ENCODE results near the gene PLEKHH2.

PLEKHH2 gene

GRCh38 chr2:43763091-43763490 lies 126.0 kb downstream of the PLEKHH2 start:
- DNase-seq, result no peak

- DNase-seq, result peak; percentile 6
Measured at GRCh38 chr2:43764086-43764705, 127.1 kb downstream of the PLEKHH2 start.

- no peak for DNase-seq
Measured at GRCh38 chr2:43766006-43766405, 128.9 kb downstream of the PLEKHH2 start.

- DNase-seq, result peak; percentile 89
Measured at GRCh38 chr2:43773876-43774613, 137.0 kb downstream of the PLEKHH2 start, which contains the start of gene DYNC2LI1. Gene DYNC2LI1, plus strand, starts transcription at chr2:43774039. Its CDS starts 100 bp downstream, at chr2:43774139.

GRCh38 chr2:43774617-43775016 lies 137.6 kb downstream of the PLEKHH2 start:
- no peak for DNase-seq

GRCh38 chr2:43776324-43776723 lies 139.3 kb downstream of the PLEKHH2 start:
- DNase-seq, result no peak

DNA sequence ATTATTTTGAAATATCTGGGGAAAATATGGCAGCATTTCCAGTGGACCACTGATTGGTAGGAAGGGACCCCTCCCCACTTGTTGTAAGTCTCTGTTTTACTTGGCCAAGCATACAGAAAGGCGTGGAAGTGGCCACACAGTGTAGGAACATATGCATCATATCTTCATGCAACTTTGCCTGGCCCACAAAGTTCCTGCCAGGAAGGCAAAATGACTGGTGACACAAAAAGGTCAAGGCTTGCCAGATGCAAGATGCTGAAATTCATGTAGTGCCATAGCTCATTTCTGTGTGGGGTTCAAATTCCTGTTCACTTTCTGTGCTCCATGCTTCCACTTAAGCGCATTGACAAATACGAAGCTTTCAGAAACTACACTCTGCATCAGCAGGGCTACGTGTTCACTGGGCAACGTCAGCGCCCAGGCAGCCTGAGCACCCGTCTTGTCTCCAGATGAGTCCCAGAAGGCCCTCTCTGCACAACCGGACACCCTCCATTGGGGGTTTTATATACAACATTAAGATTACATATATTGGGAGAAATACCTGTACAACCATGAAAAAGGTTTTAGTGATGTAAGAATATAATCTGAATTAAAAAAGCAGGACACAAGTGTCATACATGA lies 140.4 kb downstream of the PLEKHH2 start:
- no peak for DNase-seq

GRCh38 chr2:43778233-43778632 lies 141.2 kb downstream of the PLEKHH2 start:
- DNase-seq, result no peak

DNA sequence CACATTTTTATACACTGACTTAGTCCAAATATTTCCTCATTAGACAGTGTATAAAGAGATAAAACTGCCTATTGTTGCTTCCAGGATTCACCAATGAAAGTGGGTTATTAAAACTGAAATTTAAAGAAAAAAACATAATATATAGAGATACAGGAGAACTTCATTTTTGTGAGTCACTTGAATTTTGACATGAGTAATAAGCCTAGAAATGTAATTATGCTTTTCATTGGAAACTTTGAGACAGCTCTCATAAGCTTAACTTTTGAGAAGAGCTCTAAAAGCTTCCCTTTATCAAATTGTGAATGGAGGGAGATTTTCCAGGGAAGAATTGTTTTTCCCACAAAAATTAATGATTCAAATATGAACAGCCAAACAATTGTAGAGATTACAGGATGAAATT lies 150.8 kb downstream of the PLEKHH2 start:
- DNase-seq, result no peak

- no peak for DNase-seq
Measured at GRCh38 chr2:43788646-43789045, 151.6 kb downstream of the PLEKHH2 start.

- no peak for DNase-seq
Measured at GRCh38 chr2:43790147-43790546, 153.1 kb downstream of the PLEKHH2 start.

GRCh38 chr2:43791035-43791765 lies 154.1 kb downstream of the PLEKHH2 start:
- DNase-seq, result no peak

GRCh38 chr2:43792653-43793052 lies 155.6 kb downstream of the PLEKHH2 start:
- no peak for DNase-seq

DNA sequence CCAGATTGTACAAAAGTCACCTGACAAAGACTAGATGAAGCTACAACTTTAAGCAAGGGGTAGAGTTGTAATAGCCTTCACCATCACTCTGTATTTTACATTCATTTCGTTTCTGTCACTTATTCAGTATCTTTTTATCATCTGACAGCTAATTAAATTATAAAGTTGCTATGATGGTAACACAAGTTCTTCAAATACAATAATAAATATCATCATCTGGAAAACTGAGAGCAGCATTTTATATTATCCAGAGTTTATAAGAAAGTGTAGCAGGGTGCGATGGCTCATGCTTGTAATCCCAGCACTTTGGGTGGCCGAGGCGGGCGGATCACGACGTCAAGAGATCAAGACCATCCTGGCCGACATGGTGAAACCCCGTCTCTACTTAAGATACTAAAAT lies 157.9 kb downstream of the PLEKHH2 start:
- DNase-seq, result no peak

GRCh38 chr2:43796206-43796605 lies 159.1 kb downstream of the PLEKHH2 start:
- no peak for DNase-seq

- DNase-seq, result no peak
Measured at GRCh38 chr2:43798300-43798699, 161.2 kb downstream of the PLEKHH2 start.

DNA sequence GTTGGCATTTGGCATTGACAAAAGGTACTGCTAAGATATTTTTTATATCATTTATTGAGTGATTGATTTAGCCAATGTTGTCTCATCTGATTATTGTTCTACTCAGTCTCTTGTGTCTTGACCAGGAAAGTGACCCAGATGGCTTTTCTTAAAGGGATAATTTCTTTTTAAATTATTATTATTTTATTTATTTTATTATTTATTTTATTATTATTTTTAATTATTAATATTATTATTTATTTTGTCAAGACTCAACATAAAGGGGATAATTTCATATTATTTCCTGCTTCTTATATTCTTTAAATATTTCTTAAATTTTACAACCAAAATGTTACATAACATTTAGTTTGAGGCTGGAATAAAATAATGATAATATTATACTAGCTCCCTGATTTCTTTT lies 163.8 kb downstream of the PLEKHH2 start:
- DNase-seq, result no peak

DNA sequence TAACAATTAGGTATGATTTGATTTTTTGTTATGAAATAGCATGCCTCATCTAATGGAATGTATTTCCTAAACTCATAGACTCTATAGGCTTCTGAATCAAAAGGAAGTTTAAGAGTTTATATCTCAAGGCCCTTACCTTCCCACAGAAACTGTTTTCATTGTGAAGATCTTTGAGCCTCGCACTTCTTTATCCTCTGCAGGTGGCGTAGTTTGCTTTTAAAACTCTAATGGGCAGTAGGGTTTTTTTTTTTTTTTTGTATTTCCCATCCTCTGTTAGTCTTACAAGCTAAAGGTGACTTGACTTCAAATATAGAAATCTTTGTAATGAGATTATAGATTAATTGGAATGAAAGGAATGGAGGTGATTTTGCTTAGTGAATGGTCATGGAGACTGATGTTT lies 165.1 kb downstream of the PLEKHH2 start:
- DNase-seq, result no peak

- DNase-seq, result no peak
Measured at GRCh38 chr2:43803113-43803512, 166.1 kb downstream of the PLEKHH2 start.

- DNase-seq, result no peak
Measured at GRCh38 chr2:43806719-43807031, 169.6 kb downstream of the PLEKHH2 start.

- no peak for DNase-seq
Measured at GRCh38 chr2:43810452-43810851, 173.4 kb downstream of the PLEKHH2 start.

- no peak for DNase-seq
Measured at GRCh38 chr2:43810888-43811287, 173.8 kb downstream of the PLEKHH2 start.

DNA sequence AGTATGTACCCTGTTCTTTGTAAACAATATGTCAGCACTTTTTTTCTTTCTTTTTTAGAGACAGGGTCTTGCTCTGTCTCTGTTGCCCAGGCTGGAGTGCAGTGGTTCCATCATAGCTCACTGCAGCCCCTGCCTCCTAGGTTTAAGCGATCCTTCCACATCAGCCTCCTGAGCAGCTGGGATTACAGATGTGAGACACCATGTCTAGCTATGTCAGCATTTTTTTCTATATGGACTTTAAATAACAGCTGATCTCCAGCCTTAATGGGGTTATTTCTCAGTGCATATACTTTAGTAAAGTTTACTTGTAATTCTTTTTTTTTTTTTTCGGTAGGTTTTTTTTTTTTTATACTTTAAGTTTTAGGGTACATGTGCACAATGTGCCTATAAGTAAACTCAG lies 174.9 kb downstream of the PLEKHH2 start:
- no peak for DNase-seq
